GM18873 (cell line): ENCODE data around the gene ABI2.
"Not testable (repeated sequence)": the region's sequence is repeated elsewhere in the genome, so short reads cannot be mapped to it uniquely, and the experiment has no call there.

Experiments
- ATAC-seq: cut with Tn5 transposase; IDR thresholded peaks from one replicate; pipeline ENCODE4 v1.9.1; 2021; ENCODE audit warnings: mild to moderate bottlenecking, moderate library complexity, moderate number of reproducible peaks; ENCODE audit not compliant: unreplicated experiment, low FRiP score

The ABI2 gene

DNA sequence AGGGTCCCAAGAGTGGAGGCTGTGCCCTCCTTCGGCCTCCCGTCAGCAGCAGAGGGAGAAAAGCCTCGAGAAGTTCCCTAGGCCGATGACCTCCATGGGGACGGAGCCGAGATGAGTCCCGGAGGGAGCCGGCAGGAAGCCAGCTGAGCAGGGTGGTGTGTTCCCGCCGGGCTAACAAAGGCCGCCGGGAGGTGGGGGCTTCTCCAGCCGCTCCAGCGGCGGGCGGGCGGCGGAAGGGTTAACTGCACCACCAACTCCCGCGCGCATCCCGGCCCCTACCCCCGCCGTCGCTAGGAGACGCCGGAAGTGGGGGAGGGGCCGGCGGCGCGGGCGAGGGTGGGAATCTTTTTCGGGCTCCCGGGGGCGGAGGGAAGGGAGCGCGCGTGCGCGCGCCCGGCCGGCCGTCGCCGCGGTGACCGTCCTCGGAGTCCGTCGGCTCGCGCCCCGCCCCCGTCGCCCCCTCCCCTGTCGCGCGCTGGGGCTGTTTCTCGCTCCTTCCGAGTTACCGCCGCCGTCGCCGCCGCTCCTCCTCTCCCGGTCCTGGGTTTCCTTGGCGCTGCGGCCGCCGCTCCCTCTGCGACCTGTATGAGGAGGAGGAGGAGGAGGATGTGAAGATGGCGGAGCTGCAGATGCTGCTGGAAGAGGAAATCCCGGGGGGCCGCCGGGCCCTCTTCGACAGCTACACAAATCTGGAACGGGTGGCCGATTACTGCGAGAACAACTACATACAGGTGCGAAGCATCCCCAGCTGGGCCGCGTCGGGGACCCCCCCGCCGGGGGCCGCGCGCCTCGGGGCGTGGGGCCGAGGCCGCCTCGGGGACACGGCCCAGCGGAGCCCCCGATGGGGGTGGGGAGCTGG lies at the start of gene ABI2:
TSS of gene ABI2 (plus strand) at position 494 of the 859 bp plus-strand sequence. CDS start at position 615, 121 bp downstream.
- no peak for ATAC-seq

DNA sequence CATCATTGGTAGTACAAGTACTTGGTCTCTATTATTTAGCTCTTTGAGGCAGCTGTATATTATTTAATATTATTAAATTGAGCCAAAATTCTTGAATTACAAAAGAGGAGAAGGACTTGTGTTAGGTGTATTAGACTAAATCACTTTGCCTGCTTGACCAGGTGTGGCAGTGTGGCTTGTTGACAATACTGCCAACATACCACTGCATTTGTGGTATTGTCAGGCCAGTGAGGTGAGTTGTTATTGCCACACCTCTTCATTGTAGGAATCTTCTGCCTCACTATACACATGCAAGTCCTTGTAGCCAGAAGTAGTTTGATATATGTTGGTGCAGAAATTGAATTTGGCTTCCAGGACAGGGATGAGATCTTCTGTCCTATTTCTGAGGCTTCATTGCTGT lies 48.9 kb upstream of the ABI2 start:
- ATAC-seq, result no peak

DNA sequence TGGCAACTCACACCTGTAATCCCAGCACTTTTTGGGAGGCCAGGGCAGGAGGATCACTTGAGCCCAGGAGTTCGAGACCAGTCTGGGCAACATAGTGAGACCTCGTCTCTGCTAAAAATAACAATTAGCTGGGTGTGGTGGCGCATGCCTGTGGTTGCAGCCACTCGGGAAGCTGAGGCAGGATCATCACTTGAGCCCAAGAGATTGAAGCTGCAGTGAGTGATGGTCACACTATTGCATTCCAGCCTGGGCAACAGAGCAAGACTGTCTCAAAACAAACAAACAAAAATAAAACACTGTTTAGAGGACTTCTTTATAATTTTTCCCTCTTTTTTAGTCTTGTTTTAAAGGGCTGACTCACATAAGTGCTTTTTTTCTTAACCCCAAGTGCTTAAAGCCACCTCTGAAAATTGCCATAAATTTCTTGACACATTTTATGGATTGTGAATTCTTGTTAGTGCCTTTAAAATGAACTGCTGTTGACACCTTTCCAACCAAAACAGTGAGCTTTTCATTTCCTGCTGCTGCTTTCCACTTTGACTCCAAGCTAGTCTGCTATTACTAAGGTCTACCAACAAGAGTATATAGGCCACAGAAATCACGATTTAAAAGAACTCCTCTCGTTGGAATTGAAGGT lies 47.6 kb upstream of the ABI2 start:
- no peak for ATAC-seq

DNA sequence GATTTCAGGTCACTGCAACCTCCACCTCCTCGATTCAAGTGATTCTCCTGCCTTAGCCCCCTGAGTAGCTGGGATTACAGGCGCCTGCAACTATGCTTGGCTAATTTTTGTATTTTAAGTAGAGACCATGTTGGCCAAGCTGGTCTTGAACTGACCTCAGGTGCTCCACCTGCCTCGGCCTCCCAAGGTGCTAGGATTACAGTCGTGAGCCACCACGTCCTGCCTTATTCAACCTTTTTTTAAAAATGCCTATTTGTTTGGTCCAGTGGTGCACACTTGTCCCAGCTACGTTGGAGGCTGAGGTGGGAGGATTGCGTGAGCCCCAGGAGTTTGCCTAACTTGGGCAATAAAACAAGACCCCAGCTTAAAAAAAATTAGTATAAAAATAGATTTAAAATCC lies 46.1 kb upstream of the ABI2 start:
- ATAC-seq, result no peak

DNA sequence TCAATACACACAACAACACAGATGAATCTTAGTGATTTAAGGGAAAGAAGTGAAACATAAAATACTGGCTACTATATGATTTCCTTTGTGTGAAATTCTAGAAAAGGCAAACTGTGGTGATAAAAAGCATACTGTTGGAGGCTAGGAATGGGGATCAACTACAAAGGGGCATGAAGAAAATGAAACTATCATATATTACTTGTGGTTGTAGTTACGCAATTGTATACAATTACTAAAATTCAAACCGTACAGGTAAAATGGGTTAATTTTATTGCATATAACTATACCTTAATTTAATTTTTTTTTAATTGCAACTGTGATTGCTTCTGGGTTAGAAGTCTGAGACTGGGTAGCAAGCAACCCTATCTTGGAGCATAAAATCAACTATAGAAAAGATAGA lies 41.7 kb upstream of the ABI2 start:
- ATAC-seq, result no peak

DNA sequence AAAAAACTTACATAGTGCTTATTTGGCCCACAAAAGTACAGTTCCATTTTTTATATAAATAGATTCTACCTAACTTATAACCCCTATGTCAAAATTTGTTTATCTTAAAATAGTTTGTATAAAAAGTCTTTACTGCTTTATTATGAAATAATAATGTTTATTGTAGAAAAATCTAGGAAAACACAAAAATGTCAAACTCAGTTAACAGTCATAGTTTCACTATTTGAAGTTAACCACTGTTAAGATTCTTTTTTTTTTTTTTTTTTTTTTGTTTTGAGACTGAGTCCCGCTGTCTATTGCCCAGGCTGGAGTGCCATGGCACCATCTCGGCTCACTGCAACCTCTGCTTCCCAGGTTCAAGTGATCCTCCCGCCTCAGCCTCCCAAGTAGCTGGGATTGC lies 26.5 kb upstream of the ABI2 start:
- no peak for ATAC-seq

DNA sequence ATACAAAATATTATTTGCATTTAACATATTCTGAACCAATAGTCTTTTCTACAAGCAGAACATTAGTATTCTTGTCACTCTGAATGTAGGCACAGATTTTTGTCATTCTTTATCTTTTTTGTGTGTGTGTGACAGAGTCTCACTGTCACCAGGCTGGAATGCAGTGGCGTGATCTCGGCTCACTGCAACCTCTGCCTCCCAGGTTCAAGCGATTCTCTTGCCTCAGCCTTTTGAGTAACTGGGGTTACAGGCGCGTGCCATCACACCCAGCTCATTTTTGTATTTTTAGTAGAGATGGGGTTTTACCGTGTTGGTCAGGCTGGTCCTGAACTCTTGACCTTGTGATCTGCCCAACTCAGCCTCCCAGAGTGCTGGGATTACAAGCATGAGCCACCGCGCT lies 25.6 kb upstream of the ABI2 start:
- ATAC-seq, result not testable (repeated sequence)

DNA sequence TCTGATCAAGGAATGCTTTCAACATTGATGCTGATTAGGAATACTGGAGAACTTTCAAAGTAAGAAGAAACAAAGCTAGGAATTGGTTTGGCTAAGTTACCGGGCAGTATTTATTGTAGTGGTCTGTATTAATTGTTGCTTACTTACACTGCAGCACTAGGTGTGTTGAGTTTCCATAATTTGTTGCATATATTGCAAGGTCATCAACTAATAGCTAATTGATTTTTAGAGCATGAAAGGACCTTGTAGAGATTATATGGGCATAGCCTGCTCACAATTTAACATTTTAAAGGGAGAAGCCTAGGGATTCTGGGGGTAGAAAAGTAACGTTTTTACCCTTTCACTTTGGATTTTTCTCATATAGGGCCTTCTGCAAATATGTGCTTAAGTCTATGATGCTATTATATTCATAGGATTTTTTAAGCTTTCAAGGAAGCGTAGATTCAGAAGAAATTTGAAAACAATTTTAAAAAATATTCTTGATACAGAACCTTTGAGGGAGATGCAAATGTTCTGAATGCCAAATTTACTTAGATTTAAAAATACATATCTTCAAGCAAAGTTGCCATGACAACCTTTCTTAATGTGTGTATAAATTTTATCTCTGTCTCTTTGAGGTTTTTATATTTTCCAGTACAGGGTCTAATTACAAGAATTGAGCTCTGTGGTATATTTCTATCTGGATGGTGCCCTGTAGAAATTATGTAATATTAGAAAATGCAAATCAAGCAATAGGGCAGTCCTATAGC lies 17.3 kb upstream of the ABI2 start:
- no peak for ATAC-seq

DNA sequence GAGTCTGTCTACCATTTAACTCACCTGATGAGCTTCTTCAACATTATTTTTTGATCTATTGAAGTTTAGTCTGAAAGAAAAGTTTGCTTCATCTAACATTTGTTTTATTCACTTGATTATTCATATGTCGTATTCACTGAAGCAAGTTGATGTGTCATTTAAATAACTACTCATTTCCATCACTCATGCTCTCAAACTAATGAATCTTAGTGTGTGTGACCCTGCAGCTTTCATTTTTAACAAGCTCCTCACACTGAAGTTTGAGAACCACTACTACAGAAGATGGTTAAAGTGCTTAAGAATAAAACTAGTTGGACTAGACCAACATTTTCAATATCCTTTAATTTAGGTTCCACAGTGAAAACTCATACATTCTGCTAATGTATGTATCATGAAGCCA lies 1.8 kb upstream of the ABI2 start:
- ATAC-seq, result no peak

DNA sequence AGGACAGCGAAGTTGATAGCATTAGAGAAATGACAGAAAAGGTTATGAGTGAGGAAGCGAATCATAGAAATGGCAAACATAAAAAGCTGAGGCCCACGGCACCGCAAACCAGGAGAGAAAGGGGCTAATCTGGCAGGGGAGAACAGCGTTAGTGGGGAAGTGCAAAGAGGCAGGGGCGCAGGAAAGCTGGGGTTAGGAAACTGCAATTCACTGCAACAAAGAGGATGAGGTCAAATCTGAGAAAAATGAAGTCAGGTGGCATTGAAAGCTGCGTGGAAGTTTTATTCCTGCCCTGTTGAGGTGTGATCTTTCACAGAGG lies 653 bp upstream of the ABI2 start:
- ATAC-seq, result no peak

DNA sequence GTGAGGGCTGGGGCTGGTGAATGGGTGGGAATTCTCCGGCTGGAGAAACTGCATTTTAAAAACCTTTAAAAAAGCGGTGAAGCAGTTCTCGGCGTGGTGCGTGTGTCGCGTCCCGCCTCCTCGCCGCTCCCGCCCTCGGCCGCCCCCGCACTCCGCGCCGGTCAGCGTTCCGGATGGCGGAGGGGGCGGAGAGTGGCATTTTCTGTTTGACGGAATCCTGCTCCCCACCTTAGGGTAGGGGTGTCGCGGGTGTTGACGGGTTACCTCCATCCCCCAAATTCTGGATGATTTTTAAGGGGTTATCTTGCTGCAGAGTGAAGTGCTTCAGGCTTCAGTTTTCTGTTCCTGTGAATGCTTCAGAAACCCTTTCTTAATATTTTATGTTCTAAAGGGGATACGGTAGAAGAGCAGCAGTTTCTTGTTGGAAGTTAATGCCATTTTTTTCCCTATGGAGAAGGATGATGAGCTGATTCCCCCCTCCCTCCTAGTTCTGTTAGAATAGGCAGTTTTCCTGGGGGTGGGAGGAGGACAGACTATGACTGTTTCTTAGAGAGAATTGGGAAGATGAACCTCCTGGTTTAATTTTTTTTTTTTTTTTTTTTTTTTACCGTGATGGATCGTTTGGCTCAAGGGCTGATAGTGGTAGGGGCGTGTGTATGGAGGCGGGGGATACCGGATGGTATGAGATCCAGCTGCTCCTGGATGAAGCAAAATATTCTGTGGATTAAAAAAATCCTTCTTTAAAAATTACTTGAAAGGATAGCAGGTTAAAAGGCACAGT lies 756 bp downstream of the ABI2 start:
- ATAC-seq, result no peak

DNA sequence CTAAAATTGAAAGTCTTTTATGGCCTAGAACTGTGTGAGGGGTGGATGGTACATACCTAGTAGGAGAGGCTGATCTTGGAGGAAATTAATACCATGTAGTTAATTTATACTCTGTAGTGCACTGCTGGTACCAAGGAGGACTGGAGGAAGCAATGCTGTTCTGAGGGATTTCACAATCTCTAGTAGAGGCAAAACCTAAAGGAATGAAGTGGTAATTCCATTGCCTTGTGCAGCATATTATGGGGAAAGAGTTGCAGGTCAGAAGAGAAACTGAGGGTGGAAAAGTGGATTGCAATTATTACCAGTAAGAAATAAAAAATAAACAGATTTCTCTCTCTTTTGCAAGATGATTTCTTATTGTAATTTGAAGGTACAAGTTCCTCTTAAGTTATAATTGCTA lies 2.2 kb downstream of the ABI2 start:
- no peak for ATAC-seq

DNA sequence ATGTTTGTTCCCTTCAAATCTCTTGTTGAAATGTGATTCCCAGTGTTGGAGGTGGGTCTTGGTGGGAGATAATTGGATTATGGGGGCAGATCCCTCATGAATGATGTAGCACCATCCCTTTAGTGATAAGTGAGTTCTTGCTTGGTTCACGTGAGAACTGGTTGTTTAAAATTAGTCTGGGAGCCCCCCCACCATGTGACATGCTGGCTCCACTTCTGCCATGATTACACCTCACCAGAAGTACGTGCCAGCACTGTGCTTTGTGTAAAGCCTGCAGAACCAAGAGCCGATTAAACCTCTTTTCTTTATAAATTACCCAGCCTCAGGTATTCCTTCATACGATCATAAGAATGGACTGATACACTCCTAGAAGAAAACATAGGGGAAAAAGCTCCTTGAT lies 10.1 kb downstream of the ABI2 start:
- no peak for ATAC-seq

DNA sequence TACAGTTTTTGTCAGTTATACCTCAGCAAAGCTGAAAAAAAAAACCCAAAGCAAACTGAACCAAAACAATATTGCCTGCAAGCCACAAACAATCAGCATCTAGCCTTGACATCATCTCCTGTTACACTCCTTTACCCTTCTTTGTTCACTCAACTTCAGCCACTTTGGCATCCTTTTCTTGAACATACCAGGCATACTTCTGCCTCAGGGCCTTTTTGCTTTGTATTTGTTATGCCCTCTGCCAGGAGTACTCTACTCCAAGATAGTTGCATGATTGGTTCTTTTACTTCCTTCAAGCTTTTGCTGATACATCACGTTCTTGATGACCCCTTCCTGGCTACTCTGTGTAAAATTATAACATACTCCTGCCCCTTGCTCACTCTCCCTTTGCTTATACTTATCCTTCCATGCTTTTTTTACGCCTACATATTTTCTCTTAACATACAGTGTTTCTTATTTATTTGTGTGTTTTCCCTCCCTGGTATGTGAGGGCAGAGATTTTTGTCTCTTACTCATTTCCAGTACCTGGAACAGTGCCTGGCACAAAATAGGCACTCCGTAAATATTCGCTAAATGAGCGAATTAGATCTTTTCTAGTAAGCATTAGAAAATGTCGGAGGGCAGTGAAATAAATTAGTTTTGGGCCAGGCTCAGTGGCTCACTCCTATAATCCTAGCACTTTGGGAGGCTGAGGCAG lies 12.7 kb downstream of the ABI2 start:
- ATAC-seq, result no peak

DNA sequence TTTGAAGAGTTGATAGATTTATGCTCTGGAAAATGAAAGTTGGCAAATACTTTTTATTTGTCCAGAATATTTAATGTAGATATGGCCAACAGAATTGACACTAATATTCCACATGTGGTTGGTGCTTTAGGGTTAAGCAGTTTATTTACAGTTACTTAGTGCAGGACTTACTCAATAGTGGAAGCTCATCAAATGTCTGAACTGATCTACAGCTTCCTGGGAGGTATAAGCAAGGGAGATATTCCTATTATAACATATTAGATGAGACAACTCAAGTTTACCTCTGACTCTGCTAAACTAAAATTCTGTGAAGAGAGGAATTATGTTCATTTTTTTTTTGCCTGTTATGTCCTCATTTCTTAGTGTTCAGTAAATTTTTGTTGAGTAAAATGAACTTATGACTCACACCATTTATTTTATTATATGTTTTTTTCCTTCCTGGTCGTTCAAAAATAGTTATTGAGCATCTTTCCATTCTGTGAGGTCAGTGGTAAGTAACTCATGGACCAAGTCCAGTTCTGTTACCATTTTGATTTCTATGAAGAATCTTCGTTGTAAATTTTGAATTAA lies 13.6 kb downstream of the ABI2 start:
- ATAC-seq, result no peak

DNA sequence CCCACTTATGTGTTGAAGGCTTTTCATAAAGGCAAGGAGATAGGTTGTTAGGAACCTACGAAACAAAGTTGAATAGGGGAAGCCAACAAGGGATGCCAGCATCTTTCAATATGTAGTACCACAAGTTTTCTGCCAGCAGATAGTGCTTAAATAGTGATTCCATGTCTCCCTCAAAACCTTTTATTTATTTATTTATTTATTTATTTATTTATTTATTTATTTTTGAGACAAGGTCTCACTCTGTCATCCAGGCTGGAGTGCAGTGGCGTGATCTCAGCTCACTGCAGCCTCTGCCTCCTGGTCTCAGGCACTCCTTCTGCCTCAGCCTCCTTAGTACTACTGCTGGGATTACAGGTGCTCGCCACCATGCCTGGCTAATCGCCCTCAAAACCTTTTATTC lies 14.2 kb downstream of the ABI2 start:
- ATAC-seq, result not testable (repeated sequence)

DNA sequence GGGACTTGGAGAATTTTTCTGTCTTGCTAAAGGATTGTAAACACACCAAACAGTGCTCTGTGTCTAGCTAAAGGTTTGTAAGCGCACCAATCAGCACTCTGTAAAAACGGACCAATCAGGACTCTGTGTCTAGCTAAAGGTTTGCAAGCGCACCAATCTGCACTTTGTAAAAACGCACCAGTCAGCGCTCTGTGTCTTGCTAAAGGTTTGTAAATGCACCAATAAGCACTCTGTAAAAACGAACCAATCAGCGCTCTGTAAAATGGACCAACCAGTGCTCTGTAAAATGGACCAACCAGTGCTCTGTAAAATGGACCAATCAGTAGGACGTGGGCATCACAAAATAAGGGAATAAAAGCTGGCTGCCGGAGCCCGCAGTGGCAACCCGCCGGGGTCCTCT lies 16.5 kb downstream of the ABI2 start:
- ATAC-seq, result no peak

DNA sequence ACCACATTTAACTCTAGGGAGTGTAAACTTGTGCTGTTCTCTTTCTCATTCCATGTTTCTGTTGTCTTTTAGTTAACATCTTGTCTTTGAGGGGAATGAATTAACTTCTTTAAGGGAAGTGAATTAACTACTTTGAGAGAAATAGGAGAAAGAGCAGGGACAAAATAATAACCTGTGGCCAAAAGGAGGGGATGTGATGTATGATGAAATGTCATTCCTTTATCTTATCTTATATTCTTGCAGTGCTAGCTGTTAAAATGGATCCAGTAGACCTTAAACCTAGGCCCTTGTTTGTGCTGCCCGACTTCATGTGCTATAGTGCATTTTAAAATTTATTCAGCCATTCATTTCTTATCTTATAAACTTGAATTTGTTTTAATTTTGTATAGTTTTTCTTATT lies 18.4 kb downstream of the ABI2 start:
- no peak for ATAC-seq

DNA sequence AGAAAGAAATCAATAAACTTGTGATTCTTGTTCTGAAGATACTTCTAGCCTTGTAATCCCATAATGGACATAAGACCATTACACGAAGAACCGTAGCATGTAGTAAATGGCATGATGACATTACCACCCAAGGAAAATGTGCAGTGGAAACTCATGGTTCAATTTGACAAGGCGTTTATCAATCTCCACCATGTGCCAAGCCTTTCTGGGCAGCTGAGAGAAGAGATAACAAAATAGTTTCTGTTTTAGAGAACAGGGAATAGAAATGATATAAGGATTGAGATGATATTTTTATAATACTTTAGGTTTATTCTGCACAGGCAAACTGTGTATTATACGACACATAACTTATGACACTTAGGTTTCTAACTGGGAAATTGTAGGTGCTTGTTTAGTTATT lies 19.2 kb downstream of the ABI2 start:
- ATAC-seq, result no peak
